GM12874 (cell line): ENCODE measurements around the gene ARHGAP15.

Source experiments
- TF ChIP-seq, protein P1 (sequence below): IDR thresholded peaks from 2 replicates; pipeline ENCODE4 v1.5.1; 2011; ENCODE audit warnings: low read depth, mild to moderate bottlenecking, control low read depth, low read length, moderate library complexity; ENCODE audit not compliant: insufficient read depth

The ARHGAP15 gene

DNA sequence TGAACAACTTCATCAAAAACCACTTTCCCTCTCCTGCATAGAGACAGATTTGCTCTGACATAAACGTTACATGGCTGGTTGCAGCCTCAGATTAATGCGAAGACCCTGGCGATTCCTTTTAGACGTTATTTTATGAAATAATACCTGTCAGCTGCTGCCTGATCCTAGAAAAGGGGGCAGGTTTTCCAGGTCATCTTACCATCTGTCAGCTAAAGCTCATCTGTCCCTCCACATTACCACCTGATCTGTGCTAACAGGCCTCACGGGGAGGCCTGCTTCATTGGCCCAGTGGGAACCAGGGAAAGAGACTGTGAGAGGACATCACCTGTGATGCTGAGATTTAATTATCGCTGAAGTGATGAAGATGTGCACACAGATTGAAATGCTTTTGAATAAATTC lies 261.0 kb downstream of the ARHGAP15 start:
- TF ChIP-seq, protein P1, sequence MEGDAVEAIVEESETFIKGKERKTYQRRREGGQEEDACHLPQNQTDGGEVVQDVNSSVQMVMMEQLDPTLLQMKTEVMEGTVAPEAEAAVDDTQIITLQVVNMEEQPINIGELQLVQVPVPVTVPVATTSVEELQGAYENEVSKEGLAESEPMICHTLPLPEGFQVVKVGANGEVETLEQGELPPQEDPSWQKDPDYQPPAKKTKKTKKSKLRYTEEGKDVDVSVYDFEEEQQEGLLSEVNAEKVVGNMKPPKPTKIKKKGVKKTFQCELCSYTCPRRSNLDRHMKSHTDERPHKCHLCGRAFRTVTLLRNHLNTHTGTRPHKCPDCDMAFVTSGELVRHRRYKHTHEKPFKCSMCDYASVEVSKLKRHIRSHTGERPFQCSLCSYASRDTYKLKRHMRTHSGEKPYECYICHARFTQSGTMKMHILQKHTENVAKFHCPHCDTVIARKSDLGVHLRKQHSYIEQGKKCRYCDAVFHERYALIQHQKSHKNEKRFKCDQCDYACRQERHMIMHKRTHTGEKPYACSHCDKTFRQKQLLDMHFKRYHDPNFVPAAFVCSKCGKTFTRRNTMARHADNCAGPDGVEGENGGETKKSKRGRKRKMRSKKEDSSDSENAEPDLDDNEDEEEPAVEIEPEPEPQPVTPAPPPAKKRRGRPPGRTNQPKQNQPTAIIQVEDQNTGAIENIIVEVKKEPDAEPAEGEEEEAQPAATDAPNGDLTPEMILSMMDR = no peak

DNA sequence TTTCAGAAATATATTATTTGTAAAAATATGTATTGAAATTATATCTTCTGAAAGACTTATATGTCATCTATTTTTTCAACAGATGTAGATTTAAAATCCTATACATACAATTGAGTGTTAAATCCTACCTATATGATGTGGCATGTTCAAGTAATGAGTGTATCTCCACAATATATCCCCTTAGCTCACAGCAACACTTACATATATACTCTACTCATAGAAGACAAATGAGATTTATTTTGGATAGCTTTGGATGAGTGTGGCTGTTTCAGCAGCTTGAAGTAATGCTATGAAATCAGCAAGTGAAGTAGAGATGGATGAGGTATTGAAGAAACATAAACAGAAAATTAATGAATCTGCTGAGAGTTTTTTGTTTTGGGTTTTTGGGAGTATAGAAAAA lies 263.1 kb downstream of the ARHGAP15 start:
- TF ChIP-seq, protein P1 = no peak

DNA sequence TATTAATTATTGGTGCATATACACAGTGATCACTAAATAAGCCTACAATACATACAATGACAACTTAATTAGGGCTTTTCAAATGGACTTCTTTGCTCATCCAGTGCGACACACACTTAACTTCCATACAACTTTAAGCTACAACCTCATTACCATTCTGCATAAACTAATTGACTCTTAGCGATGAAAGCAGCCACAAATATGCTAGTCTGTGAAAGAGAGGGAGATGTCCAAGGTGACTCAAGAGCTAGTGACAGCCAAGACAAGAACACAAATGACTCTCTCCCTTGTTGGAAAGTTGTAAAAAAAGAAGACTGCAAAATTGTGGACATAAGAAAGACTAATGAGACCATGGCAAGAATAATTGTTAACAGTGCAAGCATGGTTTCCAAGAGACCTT lies 264.8 kb downstream of the ARHGAP15 start:
- TF ChIP-seq, protein P1 = no peak

DNA sequence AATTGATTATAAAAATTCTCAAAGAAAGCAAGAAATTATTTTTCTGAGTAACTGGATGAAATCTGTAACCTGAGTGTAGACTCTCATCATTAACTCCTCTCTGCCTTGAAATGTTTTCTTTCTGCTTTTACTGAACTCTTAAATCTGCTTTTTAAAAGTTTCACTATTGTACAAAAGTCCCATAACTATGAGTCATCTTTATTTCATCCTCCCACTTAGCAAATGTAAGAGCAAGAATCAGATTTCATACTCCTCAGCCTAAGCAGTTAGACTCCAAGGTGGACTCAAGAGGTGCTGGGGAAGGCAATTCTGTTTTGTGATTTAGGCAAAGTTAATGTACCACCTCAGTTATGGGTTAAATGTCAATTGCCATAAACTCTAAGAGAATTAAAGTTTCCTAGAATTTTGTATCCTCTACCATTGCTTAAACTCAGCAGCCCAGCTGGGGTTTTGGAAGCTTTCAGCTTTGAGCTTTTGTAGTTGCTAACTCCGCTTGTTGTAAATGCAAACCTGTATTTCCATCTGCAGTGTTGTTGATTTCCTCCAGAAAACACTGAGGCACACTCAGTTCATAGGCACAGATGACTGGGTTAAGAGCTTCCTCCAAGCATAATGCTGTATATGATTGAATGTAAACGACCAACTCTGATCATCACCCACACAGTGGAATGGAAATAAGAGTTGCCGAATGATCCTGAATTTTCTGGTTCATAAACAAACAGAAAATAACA lies 268.8 kb downstream of the ARHGAP15 start:
- TF ChIP-seq, protein P1 = no peak

DNA sequence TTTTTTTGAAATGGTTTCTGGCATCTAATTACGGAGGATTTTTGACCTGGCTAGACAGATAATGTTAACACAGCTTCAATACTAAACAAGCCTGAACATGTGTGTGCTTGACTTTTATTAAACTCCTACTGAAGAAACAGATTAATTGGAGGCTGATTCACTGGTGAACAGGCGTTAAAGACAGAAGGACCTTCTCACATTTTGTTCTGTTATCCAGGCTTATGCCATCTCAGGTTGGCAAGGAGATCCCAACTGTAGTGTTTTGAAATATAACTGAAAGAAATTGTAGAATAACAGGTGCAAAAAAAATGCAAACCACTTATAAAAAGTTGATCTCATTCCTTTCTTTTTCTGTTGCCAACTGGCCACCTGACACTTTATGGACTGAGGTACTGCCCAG lies 269.6 kb downstream of the ARHGAP15 start:
- TF ChIP-seq, protein P1 = no peak

DNA sequence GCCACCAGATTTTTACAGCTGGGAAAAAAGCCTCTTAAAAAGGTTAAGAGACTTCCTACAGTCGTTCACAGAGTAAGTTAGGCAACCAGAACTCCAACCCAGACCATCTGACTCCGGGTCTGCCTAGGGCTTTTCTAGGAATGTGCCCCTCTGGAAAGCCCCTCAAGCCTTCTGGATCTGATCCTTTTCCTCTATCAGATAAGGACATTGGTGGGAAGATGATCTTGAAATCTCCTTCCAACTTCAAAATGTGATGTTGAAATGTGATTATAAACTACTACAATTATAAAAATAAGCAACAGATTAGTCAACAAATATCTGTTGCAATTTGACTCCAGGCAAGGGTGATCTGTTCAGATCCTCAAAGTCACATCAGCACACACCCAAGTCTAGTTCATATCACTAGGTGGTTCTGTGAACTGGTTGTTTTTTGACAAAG lies 270.4 kb downstream of the ARHGAP15 start:
- TF ChIP-seq, protein P1 = no peak

DNA sequence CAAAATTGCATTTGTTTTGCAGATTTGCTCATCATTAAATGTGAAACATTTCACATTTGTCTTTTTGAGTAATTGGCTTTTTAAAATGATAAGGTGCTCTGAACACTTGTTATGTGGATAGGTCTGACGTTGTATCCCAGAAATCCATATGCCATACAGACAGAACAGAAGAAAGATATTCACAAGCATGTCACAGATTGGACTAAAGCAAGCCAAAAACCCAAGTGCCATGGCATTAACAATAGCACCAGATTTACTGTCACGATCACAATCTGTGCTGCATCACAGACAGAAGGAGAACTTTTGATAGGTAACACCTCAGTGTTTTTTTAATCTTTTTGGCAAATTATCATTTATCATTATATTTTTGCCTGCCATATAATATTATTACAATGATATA lies 272.6 kb downstream of the ARHGAP15 start:
- TF ChIP-seq, protein P1 = no peak
